GM20000 (cell line): ENCODE results near the gene TBRG4.

Experiments used
- DNase-seq: peaks from one replicate; pipeline ENCODE4 v3.0.0; 2012; ENCODE audit warnings: low spot score
- CTCF ChIP-seq: IDR thresholded peaks from 2 replicates; pipeline ENCODE4 v1.5.1; 2012; ENCODE audit warnings: mild to moderate bottlenecking, control low read depth; ENCODE audit errors: extremely low read depth, missing control alignments

Gene TBRG4

GRCh38 chr7:45064047-45064725 lies 47.3 kb downstream of the TBRG4 start:
- no peak for DNase-seq
- TF ChIP-seq CTCF, result no peak

- TF ChIP-seq CTCF, result no peak
- DNase-seq, result no peak
These were observed 49.6 kb downstream of the TBRG4 start for GRCh38 chr7:45061806-45062425.

GRCh38 chr7:45061352-45061751 lies 50.1 kb downstream of the TBRG4 start:
- TF ChIP-seq CTCF, result no peak
- no peak for DNase-seq

DNA sequence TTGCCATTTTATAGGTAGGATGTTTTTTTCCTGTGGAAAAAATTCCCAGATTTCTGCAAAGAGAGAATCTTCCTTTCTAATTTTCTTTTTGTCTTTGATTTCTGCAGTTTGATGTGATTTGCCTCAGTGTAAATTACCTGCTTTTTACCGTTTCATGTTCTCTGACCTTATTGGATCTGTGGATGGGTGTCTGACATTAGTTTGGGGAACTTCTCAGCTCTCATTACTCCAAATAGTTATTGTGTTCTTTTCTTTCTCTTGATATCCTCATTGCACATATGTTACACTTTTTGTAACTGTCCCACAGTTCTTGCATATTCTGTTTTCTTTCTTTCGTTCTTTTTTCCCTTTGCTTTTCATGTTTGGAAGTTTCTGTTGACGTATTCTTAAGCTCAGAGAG lies 51.2 kb downstream of the TBRG4 start:
- DNase-seq, result no peak
- no peak for TF ChIP-seq CTCF

- no peak for DNase-seq
- TF ChIP-seq CTCF, result no peak
These were observed 53.6 kb downstream of the TBRG4 start for GRCh38 chr7:45057878-45058277.

DNA sequence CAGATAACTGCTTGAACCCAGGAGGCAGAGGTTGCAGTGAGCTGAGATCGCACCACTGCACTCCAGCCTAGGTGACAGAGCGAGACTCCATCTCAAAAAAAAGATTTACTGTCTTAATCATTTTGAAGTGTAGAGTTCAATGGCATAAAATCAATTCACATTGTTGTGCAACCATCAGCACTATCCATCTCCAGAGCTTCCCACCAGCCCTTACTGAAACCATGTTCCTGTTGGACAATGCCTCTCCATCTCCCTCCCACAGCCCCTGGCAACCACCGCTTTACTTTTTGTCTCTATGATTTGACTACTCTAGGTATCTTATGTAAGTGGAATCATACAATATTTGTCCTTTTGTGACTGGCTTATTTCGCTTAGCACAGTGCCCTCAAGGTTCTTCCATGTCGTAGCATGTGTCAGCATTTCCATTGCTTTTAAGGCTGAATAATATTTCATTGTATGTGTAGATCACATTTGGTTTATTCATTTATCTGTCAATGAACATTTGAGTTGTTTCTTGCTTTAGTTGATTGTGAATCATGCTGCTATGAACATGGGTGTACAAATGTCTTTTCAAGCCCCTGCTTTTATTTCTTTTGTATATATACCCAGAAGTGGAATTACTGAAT lies 55.8 kb downstream of the TBRG4 start:
- no peak for DNase-seq
- TF ChIP-seq CTCF, result no peak

DNA sequence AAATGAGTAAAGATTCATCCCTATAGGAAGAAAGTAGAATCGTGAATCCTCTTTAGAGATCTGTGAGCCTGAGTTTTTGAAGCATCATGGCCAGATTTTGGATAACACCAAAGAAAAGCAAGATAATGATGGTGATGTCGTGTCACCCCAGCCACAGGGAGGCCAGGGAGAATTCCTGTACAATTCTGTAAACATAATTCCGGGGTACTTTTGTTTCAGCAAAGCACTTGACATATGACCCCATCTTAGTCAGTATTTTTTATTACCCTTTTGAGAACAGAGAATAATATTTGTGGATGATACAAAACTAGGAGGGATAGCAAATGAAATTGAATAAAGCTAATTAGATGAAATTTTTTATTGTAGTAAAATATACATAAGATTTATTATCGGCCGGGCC lies 56.5 kb downstream of the TBRG4 start:
- TF ChIP-seq CTCF, result no peak

More for the DNA sequence above, 56.5 kb downstream of the TBRG4 start:
- DNase-seq, result no peak
